CD14-positive monocyte (primary cell): ENCODE results near the gene SPEN. TPM values are rescaled to one million over a fixed set of nuclear protein-coding genes. Genes with fewer than 3 reads are reported as not detected.

ENCODE experiments used
- DNase-seq, 3 donors: peaks; one replicate each; pipeline ENCODE4 v3.0.0-alpha.2; 2011 to 2022
- H2AFZ ChIP-seq: 2 replicates; pipeline ENCODE4 v1.6.0; 2012; ENCODE audit warnings: mild to moderate bottlenecking, low read depth, low read length, inconsistent platforms; ENCODE audit not compliant: insufficient read depth, poor library complexity, severe bottlenecking
- H3K27ac ChIP-seq, 2 donors: 1 replicate in 1 of 2; 2 replicates in 1 of 2; pipeline ENCODE4 v1.5.1; 2012 to 2013; ENCODE audit warnings: low read length in 2 of 2, control low read depth in 1 of 2, inconsistent platforms in 1 of 2, low read depth in 1 of 2, mild to moderate bottlenecking in 1 of 2
- H3K27me3 ChIP-seq, 2 donors: one replicate each; pipeline versions ENCODE4 v1.6.0 to v1.6.1; 2011 to 2013; ENCODE audit warnings: low read length in 2 of 2; ENCODE audit not compliant: control insufficient read depth in 2 of 2, insufficient read depth in 2 of 2
- H3K36me3 ChIP-seq, 2 donors: replicated peaks in 1 of 2; 1 replicate in 1 of 2; 2 replicates in 1 of 2; pipeline versions ENCODE4 v1.5.1 to v1.6.1; 2012 to 2013; ENCODE audit warnings: low read length in 2 of 2, control low read depth in 1 of 2, inconsistent platforms in 1 of 2, mild to moderate bottlenecking in 1 of 2; ENCODE audit not compliant: insufficient read depth in 2 of 2, control insufficient read depth in 1 of 2
- H3K4me1 ChIP-seq, 2 donors: 1 replicate in 1 of 2; 2 replicates in 1 of 2; pipeline versions ENCODE4 v1.5.1 to v1.6.1; 2012 to 2013; ENCODE audit warnings: low read length in 2 of 2, control low read depth in 1 of 2, inconsistent platforms in 1 of 2, mild to moderate bottlenecking in 1 of 2, moderate library complexity in 1 of 2; ENCODE audit not compliant: insufficient read depth in 2 of 2, control insufficient read depth in 1 of 2
- H3K4me2 ChIP-seq: replicated peaks from 2 replicates; pipeline ENCODE3; 2012; ENCODE audit warnings: low read length, moderate library complexity, mild to moderate bottlenecking; ENCODE audit not compliant: poor library complexity, severe bottlenecking; ENCODE audit errors: extremely low read depth
- H3K4me3 ChIP-seq, 3 experiments: fragments of 200-600 bp in 1 of 3; sonication (generic) in 1 of 3; replicated peaks in 1 of 3; 1 replicate in 2 of 3; 2 replicates in 1 of 3; pipeline ENCODE4 v1.5.1; 2011 to 2013; ENCODE audit warnings: low read length in 3 of 3, mild to moderate bottlenecking in 3 of 3, control low read depth in 2 of 3, low read depth in 2 of 3, inconsistent platforms in 1 of 3, moderate library complexity in 1 of 3
- H3K79me2 ChIP-seq: 2 replicates; pipeline ENCODE4 v1.6.0; 2012; ENCODE audit warnings: mild to moderate bottlenecking, control low read depth, inconsistent platforms, low read length, moderate library complexity; ENCODE audit not compliant: insufficient read depth
- H3K9ac ChIP-seq: 2 replicates; pipeline ENCODE4 v1.6.0; 2017; ENCODE audit warnings: low read length, mild to moderate bottlenecking; ENCODE audit not compliant: insufficient read depth, poor library complexity, severe bottlenecking
- H3K9me3 ChIP-seq, 2 donors: replicated peaks in 1 of 2; 1 replicate in 1 of 2; 2 replicates in 1 of 2; pipeline versions ENCODE4 v1.5.1 to v1.6.1; 2012 to 2013; ENCODE audit warnings: low read length in 2 of 2, control low read depth in 1 of 2; ENCODE audit not compliant: control insufficient read depth in 1 of 2, insufficient read depth in 1 of 2
- H4K20me1 ChIP-seq: 2 replicates; pipeline ENCODE4 v1.6.0; 2012; ENCODE audit warnings: mild to moderate bottlenecking, low read length, control low read depth, moderate library complexity; ENCODE audit not compliant: insufficient read depth
- H3K27ac Mint-ChIP-seq, 7 donors: one replicate each; pipeline ENCODE4 v1.8.0; 2020; ENCODE audit warnings: mild to moderate bottlenecking in 7 of 7, mixed read lengths in 7 of 7, moderate library complexity in 6 of 7, inconsistent platforms in 2 of 7
- H3K27me3 Mint-ChIP-seq, 3 donors: one replicate each; pipeline ENCODE4 v1.8.0; 2021 to 2022; ENCODE audit warnings: low read depth in 3 of 3, mild to moderate bottlenecking in 3 of 3, mixed read lengths in 3 of 3, moderate library complexity in 3 of 3, inconsistent platforms in 1 of 3
- H3K36me3 Mint-ChIP-seq, 2 donors: one replicate each; pipeline ENCODE4 v1.8.0; 2020; ENCODE audit warnings: mixed read lengths in 2 of 2, inconsistent platforms in 1 of 2, mild to moderate bottlenecking in 1 of 2
- H3K4me1 Mint-ChIP-seq: one replicate; pipeline ENCODE4 v1.8.0; 2020; ENCODE audit warnings: mild to moderate bottlenecking, mixed read lengths
- H3K4me3 Mint-ChIP-seq, 2 donors: one replicate each; pipeline ENCODE4 v1.8.0; 2020; ENCODE audit warnings: mild to moderate bottlenecking in 2 of 2, mixed read lengths in 2 of 2, moderate library complexity in 1 of 2
- H3K9me3 Mint-ChIP-seq, 7 donors: one replicate each; pipeline ENCODE4 v1.8.0; 2020 to 2022; ENCODE audit warnings: mixed read lengths in 7 of 7, mild to moderate bottlenecking in 6 of 7, moderate library complexity in 6 of 7, inconsistent platforms in 2 of 7
- WGBS: methylation state at CpG from one replicate; pipeline ENCODE4 v1.1.5; 2013; ENCODE audit warnings: missing lambda C conversion rate; ENCODE audit not compliant: insufficient coverage; 5-methylcytosine and 5-hydroxymethylcytosine counted together
- intact Hi-C, 2 donors: fragments of 100-400 bp; cut with micrococcal nuclease; formaldehyde crosslinking; loops; one replicate each; pipeline versions ENCODE4 v1.15.0 to v1.15.1; 2023
- polyA plus RNA-seq, 3 donors: library from polyadenylated mRNA; depleted of rRNA in 1 of 3; unstranded in 2 of 3; stranded (reverse) in 1 of 3; fragments of 300-500 nt in 2 of 3; fragments of >200 nt in 1 of 3; fragmentation: Illumina TruSeq in 2 of 3; gene quantifications; 1 replicate in 2 of 3; 2 replicates in 1 of 3; pipeline ENCODE4 v1.2.3, GENCODE V29; 2012 to 2021
- TF ChIP-seq, protein P1 (sequence below): fragments of 200-600 bp; IDR thresholded peaks from one replicate; pipeline ENCODE4 v1.8.0; 2022; ENCODE audit warnings: antibody characterized with exemption, mild to moderate bottlenecking

SPEN gene
- polyA plus RNA-seq, 3 donors, result 3.1 to 30.9 (median 6.1) TPM

DNA sequence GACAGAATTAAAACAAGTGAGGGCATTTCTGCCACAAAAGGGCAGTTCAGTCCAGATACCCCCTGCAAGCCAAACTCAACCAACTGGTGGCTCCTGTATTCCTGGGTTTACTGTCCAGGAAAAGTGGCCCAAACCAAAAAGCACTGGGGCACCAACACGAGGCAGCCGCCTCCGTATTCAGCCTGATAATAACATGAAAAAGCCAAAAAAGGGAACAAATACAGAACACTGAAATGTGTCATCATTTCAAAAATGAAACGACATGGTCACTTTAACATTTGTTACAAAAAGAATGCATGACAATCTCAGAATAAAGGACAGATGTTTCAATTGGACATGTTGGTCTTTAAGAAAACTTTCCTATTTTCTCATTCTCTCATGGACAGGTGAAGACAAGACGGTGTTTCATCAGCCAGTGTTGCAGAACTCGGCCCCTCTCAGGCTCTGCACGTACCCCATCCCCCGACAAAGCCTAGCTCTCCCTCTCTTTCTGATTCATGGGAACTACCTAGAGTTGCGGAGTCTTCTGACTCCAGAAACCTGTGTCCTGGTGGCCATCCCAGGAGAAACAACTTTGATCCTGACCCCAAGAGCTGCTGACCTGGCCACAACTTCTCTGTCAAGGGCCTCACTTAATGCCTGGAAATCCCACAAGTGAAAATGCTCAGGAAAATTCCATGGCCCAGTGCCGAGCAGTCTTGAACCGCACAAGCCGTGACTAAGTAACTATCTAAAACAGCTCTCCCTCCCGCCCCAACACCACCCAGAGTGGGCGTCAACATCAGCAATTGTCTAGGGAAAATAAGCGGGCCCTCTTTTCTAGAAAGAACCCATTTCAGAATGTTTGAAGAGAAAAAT lies 101.3 kb downstream of the SPEN start:
- TF ChIP-seq, protein P1, sequence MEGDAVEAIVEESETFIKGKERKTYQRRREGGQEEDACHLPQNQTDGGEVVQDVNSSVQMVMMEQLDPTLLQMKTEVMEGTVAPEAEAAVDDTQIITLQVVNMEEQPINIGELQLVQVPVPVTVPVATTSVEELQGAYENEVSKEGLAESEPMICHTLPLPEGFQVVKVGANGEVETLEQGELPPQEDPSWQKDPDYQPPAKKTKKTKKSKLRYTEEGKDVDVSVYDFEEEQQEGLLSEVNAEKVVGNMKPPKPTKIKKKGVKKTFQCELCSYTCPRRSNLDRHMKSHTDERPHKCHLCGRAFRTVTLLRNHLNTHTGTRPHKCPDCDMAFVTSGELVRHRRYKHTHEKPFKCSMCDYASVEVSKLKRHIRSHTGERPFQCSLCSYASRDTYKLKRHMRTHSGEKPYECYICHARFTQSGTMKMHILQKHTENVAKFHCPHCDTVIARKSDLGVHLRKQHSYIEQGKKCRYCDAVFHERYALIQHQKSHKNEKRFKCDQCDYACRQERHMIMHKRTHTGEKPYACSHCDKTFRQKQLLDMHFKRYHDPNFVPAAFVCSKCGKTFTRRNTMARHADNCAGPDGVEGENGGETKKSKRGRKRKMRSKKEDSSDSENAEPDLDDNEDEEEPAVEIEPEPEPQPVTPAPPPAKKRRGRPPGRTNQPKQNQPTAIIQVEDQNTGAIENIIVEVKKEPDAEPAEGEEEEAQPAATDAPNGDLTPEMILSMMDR, result no peak
- Histone ChIP-seq H3K9me3 (no peaks in the 10 kb centered on the region), H3K4me3 (no peak overlapping the region), H3K36me3 (peaks cover 41 to 48% of the 10 kb centered on the region in 2 donors), H3K27me3 (no peaks in the 10 kb centered on the region), H3K79me2 (peaks cover 55% of the 10 kb centered on the region), H3K9ac (peak overlapping the region; percentile 59), H3K4me2 (peak overlapping the region; percentile 23), H4K20me1 (peaks cover 93% of the 10 kb centered on the region), H3K4me1 (peaks cover 57 to 63% of the 10 kb centered on the region in 2 donors), H3K27ac (peak overlapping the region; percentile 60 to 92), H2AFZ (no peak overlapping the region)
- peak overlapping the region; percentile 88 to 97 (median 94) for H3K27ac Mint-ChIP-seq
- H3K36me3 Mint-ChIP-seq, result peaks cover 48 to 68% of the 10 kb centered on the region in 2 donors
- H3K9me3 Mint-ChIP-seq, result peaks cover 0 to 2% (median 0%) of the 10 kb centered on the region in 7 donors
- 75% methylated on average over 9 of the region's 15 CpGs for WGBS
- intact Hi-C loops, result loop anchor here in 1 of 2 donors (2.0 kb wide), 2 partner anchors 18 to 26 kb away; no protein-coding TSS in a partner anchor
- H3K27me3 Mint-ChIP-seq, result no peaks in the 10 kb centered on the region
- DNase-seq, result peak; percentile 48 to 62 (median 61)
- peaks cover 59% of the 10 kb centered on the region for H3K4me1 Mint-ChIP-seq
- H3K4me3 Mint-ChIP-seq, result peak overlapping the region; percentile 55 to 59

DNA sequence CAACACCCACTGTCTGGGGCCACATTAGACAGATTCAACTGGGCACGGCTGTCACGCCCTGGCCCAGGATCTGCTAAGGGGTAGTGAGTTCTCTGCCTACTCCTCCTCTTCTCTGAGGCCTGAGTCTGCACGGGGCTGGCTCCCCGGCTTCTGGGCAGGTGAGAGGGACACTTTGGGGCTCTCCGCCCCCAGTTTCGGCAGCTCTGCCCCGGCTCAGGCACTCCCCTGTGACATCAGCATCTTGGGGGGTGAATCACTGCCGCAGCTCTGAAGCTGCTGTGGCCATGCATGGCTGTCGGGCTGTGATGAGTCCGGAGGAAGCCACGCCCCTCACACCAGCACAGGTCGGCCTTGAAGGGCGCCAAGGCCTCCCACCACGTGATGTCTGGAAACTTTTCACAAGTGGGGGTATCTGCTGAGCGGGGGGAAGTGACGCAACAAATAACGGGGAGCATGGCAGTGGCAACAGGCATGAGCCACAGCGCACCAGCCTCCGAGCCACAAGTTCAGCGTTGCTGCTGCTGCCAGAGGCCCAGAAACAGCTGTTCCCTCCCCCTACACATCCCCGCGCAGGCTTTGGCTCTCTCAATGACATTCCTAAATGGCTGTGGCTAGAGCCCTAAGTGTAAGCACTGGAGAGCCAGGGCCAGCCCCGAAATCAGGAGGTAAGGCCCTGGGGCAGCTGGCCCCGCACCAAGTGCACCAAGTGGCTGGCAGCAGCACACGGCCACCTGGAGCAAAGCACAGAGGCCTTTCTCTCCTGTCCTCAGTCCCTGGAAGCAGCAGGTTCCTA lies 102.1 kb downstream of the SPEN start:
- Histone ChIP-seq H3K9ac (peak overlapping the region; percentile 59), H3K4me2 (peak overlapping the region; percentile 23), H3K27ac (peak overlapping the region; percentile 60 to 92), H3K79me2 (peaks cover 63% of the 10 kb centered on the region), H3K36me3 (peaks cover 34 to 46% of the 10 kb centered on the region in 2 donors), H3K4me1 (peaks cover 62 to 71% of the 10 kb centered on the region in 2 donors), H3K27me3 (no peaks in the 10 kb centered on the region), H3K4me3 (peak overlapping the region in 1 of 3 experiments; percentile 32), H2AFZ (no peak overlapping the region), H4K20me1 (peaks cover 93% of the 10 kb centered on the region), H3K9me3 (no peaks in the 10 kb centered on the region)
- intact Hi-C loops, result loop anchor here in 1 of 2 donors (2.0 kb wide), 2 partner anchors 17 to 25 kb away; no protein-coding TSS in a partner anchor
- peak overlapping the region; percentile 88 to 97 (median 94) for H3K27ac Mint-ChIP-seq
- H3K27me3 Mint-ChIP-seq, result no peaks in the 10 kb centered on the region
- WGBS, result 22% methylated on average over 10 of the region's 25 CpGs
- H3K9me3 Mint-ChIP-seq, result peaks cover 0 to 2% (median 0%) of the 10 kb centered on the region in 7 donors
- DNase-seq, result peak; percentile 97 to 100 (median 98)
- TF ChIP-seq, protein P1, result no peak
- H3K36me3 Mint-ChIP-seq, result peaks cover 47 to 65% of the 10 kb centered on the region in 2 donors
- H3K4me3 Mint-ChIP-seq, result peak overlapping the region; percentile 8 to 55
- H3K4me1 Mint-ChIP-seq, result peaks cover 66% of the 10 kb centered on the region
